Naive thymus-derived CD4-positive, alpha-beta T cell (primary cell): ENCODE measurements around the gene STK40. TPM values are rescaled to one million over a fixed set of nuclear protein-coding genes. Genes with fewer than 3 reads are reported as not detected.

Experiments
- ATAC-seq: fragments of 150-1000 bp; cut with Tn5 transposase; 2 replicates; pipeline ENCODE4 v1.10.0; 2021; ENCODE audit warnings: mild to moderate bottlenecking, moderate library complexity
- CTCF ChIA-PET: fragments of 350-600 bp; sonication (Branson Sonifier 250); formaldehyde crosslinking; loops from one replicate; lab custom pipeline; 2021; ENCODE audit warnings: antibody characterized with exemption; lab: Charles Lee
- POLR2A ChIA-PET: fragments of 350-600 bp; sonication (Branson Sonifier 250); formaldehyde crosslinking; loops from one replicate; lab custom pipeline; 2021; ENCODE audit warnings: antibody characterized with exemption, inconsistent platforms; lab: Charles Lee
- DNase-seq, 9 donors: peaks; one replicate each; pipeline versions ENCODE4 v3.0.0 to v3.0.0-alpha.2; 2020 to 2022; ENCODE audit warnings: mixed read lengths in 1 of 9
- H3K27ac ChIP-seq: one replicate; pipeline ENCODE4 v1.7.0; 2013; ENCODE audit warnings: mild to moderate bottlenecking, low read depth, low read length, moderate library complexity
- H3K27me3 ChIP-seq, 2 donors: one replicate each; pipeline ENCODE4 v1.7.0; 2013; ENCODE audit warnings: low read length in 2 of 2, mild to moderate bottlenecking in 2 of 2, moderate library complexity in 2 of 2; ENCODE audit not compliant: control insufficient read depth in 2 of 2, insufficient read depth in 2 of 2
- H3K36me3 ChIP-seq, 3 experiments: 1 replicate in 2 of 3; 2 replicates in 1 of 3; pipeline ENCODE4 v1.7.0; 2013; ENCODE audit warnings: low read length in 3 of 3, mild to moderate bottlenecking in 3 of 3, moderate library complexity in 1 of 3; ENCODE audit not compliant: insufficient read depth in 3 of 3, control insufficient read depth in 2 of 3
- H3K4me1 ChIP-seq, 2 donors: one replicate each; pipeline ENCODE4 v1.7.0; 2013; ENCODE audit warnings: low read length in 2 of 2, mild to moderate bottlenecking in 2 of 2, moderate library complexity in 1 of 2; ENCODE audit not compliant: control insufficient read depth in 2 of 2, insufficient read depth in 2 of 2
- H3K4me3 ChIP-seq: 2 replicates; pipeline ENCODE4 v1.7.0; 2013; ENCODE audit warnings: mild to moderate bottlenecking, low read length
- H3K9me3 ChIP-seq, 3 experiments: 1 replicate in 2 of 3; 2 replicates in 1 of 3; pipeline ENCODE4 v1.7.0; 2013; ENCODE audit warnings: low read length in 3 of 3; ENCODE audit not compliant: control insufficient read depth in 2 of 3
- H3K27ac Mint-ChIP-seq, 9 donors: one replicate each; pipeline ENCODE4 v1.8.0; 2020 to 2022; ENCODE audit warnings: mixed read lengths in 9 of 9, mild to moderate bottlenecking in 8 of 9, moderate library complexity in 5 of 9, inconsistent platforms in 2 of 9
- H3K27me3 Mint-ChIP-seq, 5 donors: one replicate each; pipeline ENCODE4 v1.8.0; 2021 to 2022; ENCODE audit warnings: mixed read lengths in 5 of 5, mild to moderate bottlenecking in 1 of 5
- H3K36me3 Mint-ChIP-seq, 5 donors: one replicate each; pipeline ENCODE4 v1.8.0; 2020 to 2022; ENCODE audit warnings: mixed read lengths in 5 of 5, mild to moderate bottlenecking in 3 of 5, inconsistent platforms in 1 of 5
- H3K4me1 Mint-ChIP-seq, 7 donors: one replicate each; pipeline ENCODE4 v1.8.0; 2020 to 2022; ENCODE audit warnings: mixed read lengths in 7 of 7, mild to moderate bottlenecking in 3 of 7, inconsistent platforms in 1 of 7
- H3K4me3 Mint-ChIP-seq, 10 donors: one replicate each; pipeline ENCODE4 v1.8.0; 2020 to 2022; ENCODE audit warnings: mild to moderate bottlenecking in 10 of 10, mixed read lengths in 10 of 10, moderate library complexity in 6 of 10, inconsistent platforms in 2 of 10
- H3K9me3 Mint-ChIP-seq, 11 donors: one replicate each; pipeline ENCODE4 v1.8.0; 2020 to 2022; ENCODE audit warnings: mixed read lengths in 11 of 11, mild to moderate bottlenecking in 4 of 11, inconsistent platforms in 1 of 11, moderate library complexity in 1 of 11
- intact Hi-C, 2 donors: fragments of 100-400 bp; cut with micrococcal nuclease; formaldehyde crosslinking; loops; one replicate each; pipeline ENCODE4 v1.15.1; 2023
- polyA plus RNA-seq, 2 donors: library from polyadenylated mRNA; unstranded; fragments of 300-500 nt; fragmentation: Illumina TruSeq; gene quantifications; one replicate each; pipeline ENCODE4 v1.2.3, GENCODE V29; 2021
- total RNA-seq, 6 experiments: library from RNA in 5 of 6; stranded (reverse) in 5 of 6; gene quantifications; 1 replicate in 5 of 6; 2 replicates in 1 of 6; pipeline ENCODE4 v1.2.3 and lab custom pipeline; 2021 to 2026

The STK40 gene
- 10 to 100 TPM; 27.6 to 56.8 (median 48.2) TPM for total RNA-seq
- polyA plus RNA-seq: 10 to 100 TPM; 28.0 to 43.1 TPM
- total RNA-seq (lab: John Stamatoyannopoulos, UW): 48.2 reads per million, percentile 70 among the genes with 10 or more reads in this experiment

GRCh38 chr1:36385410-36386264 is at the start of gene STK40:
Gene STK40, minus strand, starts transcription at chr1:36385924. Its CDS starts 24,592 bp downstream, at chr1:36361332.
- H3K27me3 Mint-ChIP-seq: no peaks in the 10 kb centered on the region
- ChIA-PET POLR2A (interaction anchor here (0.7 to 4.0 kb wide), 12 partner anchors 8 to 225 kb away, joined by 3 to 37 read pairs (median 4); partner anchors contain the start of genes LSM10 and MRPS15), CTCF (interaction anchor here (1.0 to 5.6 kb wide), 11 partner anchors 12 to 43 kb away, joined by 3 to 48 read pairs (median 6); partner anchors contain the start of gene LSM10)
- peak within 1 kb of the TSS; percentile 97 for H3K27ac ChIP-seq
- DNase-seq: peak; percentile 83 to 99 (median 96)
- H3K27me3 ChIP-seq: no peaks in the 10 kb centered on the region
- H3K4me3 ChIP-seq: peak within 1 kb of the TSS; percentile 96
- H3K27ac Mint-ChIP-seq: peak within 1 kb of the TSS; percentile 95 to 99 (median 97)
- intact Hi-C loops: loop anchor here (1.0 to 5.0 kb wide), 16 partner anchors 12 to 236 kb away; partner anchors contain the start of genes LSM10 (in 2 of the 2), MRPS15 (in 2 of the 2), THRAP3 (in 2 of the 2) and TRAPPC3 (in 2 of the 2)
- peaks cover 26 to 29% of the 10 kb centered on the region in 2 donors for H3K4me1 ChIP-seq
- peaks cover 0 to 23% (median 0%) of the 10 kb centered on the region in 3 experiments for H3K36me3 ChIP-seq
- no peaks in the 10 kb centered on the region for H3K9me3 ChIP-seq
- H3K4me3 Mint-ChIP-seq: peak within 1 kb of the TSS; percentile 85 to 95 (median 93)
- ATAC-seq: peak; percentile 92
- peaks cover 52 to 67% (median 57%) of the 10 kb centered on the region in 7 donors for H3K4me1 Mint-ChIP-seq
- peaks cover 0 to 17% (median 3%) of the 10 kb centered on the region in 5 donors for H3K36me3 Mint-ChIP-seq
- H3K9me3 Mint-ChIP-seq: peaks cover 0 to 2% (median 0%) of the 10 kb centered on the region in 11 donors

- Mint-ChIP-seq H3K27ac (peak overlapping the region in 1 of 9 donors; percentile 52), H3K4me3 (no peak overlapping the region), H3K4me1 (no peaks in the 10 kb centered on the region), H3K9me3 (no peaks in the 10 kb centered on the region), H3K36me3 (peaks cover 0 to 6% (median 0%) of the 10 kb centered on the region in 5 donors), H3K27me3 (peaks cover 0 to 5% (median 0%) of the 10 kb centered on the region in 5 donors)
- intact Hi-C loops: no loop called here
- Histone ChIP-seq H3K36me3 (no peaks in the 10 kb centered on the region), H3K4me3 (no peak overlapping the region), H3K4me1 (no peaks in the 10 kb centered on the region), H3K27me3 (no peaks in the 10 kb centered on the region), H3K9me3 (no peaks in the 10 kb centered on the region), H3K27ac (no peak overlapping the region)
- ATAC-seq (no peak), DNase-seq (no peak)
- ChIA-PET CTCF (no interaction called here), POLR2A (no interaction called here)
These were observed 47.4 kb upstream of the STK40 start for GRCh38 chr1:36433102-36433501.

- ATAC-seq (no peak), DNase-seq (no peak)
- Mint-ChIP-seq H3K27me3 (peaks cover 0 to 5% (median 0%) of the 10 kb centered on the region in 5 donors), H3K4me3 (no peak overlapping the region), H3K4me1 (no peaks in the 10 kb centered on the region), H3K27ac (no peak overlapping the region), H3K36me3 (peaks cover 0 to 6% (median 0%) of the 10 kb centered on the region in 5 donors), H3K9me3 (no peaks in the 10 kb centered on the region)
- POLR2A ChIA-PET: no interaction called here
- no peak overlapping the region for H3K4me3 ChIP-seq
- no peaks in the 10 kb centered on the region for H3K4me1 ChIP-seq
- no peak overlapping the region for H3K27ac ChIP-seq
- no peaks in the 10 kb centered on the region for H3K9me3 ChIP-seq
- no peaks in the 10 kb centered on the region for H3K27me3 ChIP-seq
- CTCF ChIA-PET: no interaction called here
- intact Hi-C loops: no loop called here
- no peaks in the 10 kb centered on the region for H3K36me3 ChIP-seq
These were observed 46.9 kb upstream of the STK40 start for GRCh38 chr1:36432616-36433015.

- Histone ChIP-seq H3K4me1 (peaks cover 2 to 5% of the 10 kb centered on the region in 2 donors), H3K9me3 (no peaks in the 10 kb centered on the region), H3K36me3 (no peaks in the 10 kb centered on the region), H3K27ac (no peak overlapping the region), H3K4me3 (no peak overlapping the region), H3K27me3 (no peaks in the 10 kb centered on the region)
- Mint-ChIP-seq H3K4me3 (peak overlapping the region in 1 of 10 donors; percentile 2), H3K4me1 (peaks cover 5 to 9% (median 8%) of the 10 kb centered on the region in 7 donors), H3K27ac (peak overlapping the region in 1 of 9 donors; percentile 28), H3K27me3 (no peaks in the 10 kb centered on the region), H3K9me3 (peaks cover 0 to 1% (median 0%) of the 10 kb centered on the region in 11 donors), H3K36me3 (no peaks in the 10 kb centered on the region)
- CTCF ChIA-PET: interaction anchor here (1.0 kb wide), 1 partner anchor 83 kb away, joined by 3 read pairs; no protein-coding TSS in a partner anchor
- intact Hi-C loops: no loop called here
- no peak for DNase-seq
- POLR2A ChIA-PET: no interaction called here
- ATAC-seq: no peak
These were observed 40.1 kb upstream of the STK40 start for GRCh38 chr1:36425791-36426190.

GRCh38 chr1:36421649-36422048 is 35.9 kb upstream of the STK40 start:
- H3K27ac ChIP-seq: peak overlapping the region; percentile 65

GRCh38 chr1:36420836-36421317 is 35.2 kb upstream of the STK40 start:
- Histone ChIP-seq H3K27me3 (no peaks in the 10 kb centered on the region), H3K27ac (peak overlapping the region; percentile 65), H3K9me3 (no peaks in the 10 kb centered on the region), H3K4me1 (peaks cover 10 to 19% of the 10 kb centered on the region in 2 donors), H3K4me3 (peak overlapping the region; percentile 17), H3K36me3 (no peaks in the 10 kb centered on the region)
- Mint-ChIP-seq H3K4me3 (peak overlapping the region; percentile 64 to 85 (median 77)), H3K4me1 (peaks cover 11 to 37% (median 33%) of the 10 kb centered on the region in 7 donors), H3K27me3 (no peaks in the 10 kb centered on the region), H3K36me3 (no peaks in the 10 kb centered on the region), H3K27ac (peak overlapping the region; percentile 74 to 98 (median 93)), H3K9me3 (peaks cover 0 to 1% (median 0%) of the 10 kb centered on the region in 11 donors)
- ATAC-seq (peak; percentile 100), DNase-seq (peak; percentile 80 to 92 (median 89))
- intact Hi-C loops: loop anchor here (1.0 to 2.0 kb wide), 11 partner anchors 24 to 322 kb away; partner anchors contain the start of genes TRAPPC3 (in 2 of the 2), LSM10 (in 1 of the 2) and SH3D21 (in 1 of the 2)
- ChIA-PET POLR2A (interaction anchor here (1.4 kb wide), 1 partner anchor 78 kb away, joined by 3 read pairs; no protein-coding TSS in a partner anchor), CTCF (interaction anchor here (0.8 to 4.6 kb wide), 7 partner anchors 15 to 135 kb away, joined by 3 to 63 read pairs (median 11); no protein-coding TSS in a partner anchor)

More at GRCh38 chr1:36421649-36422048, 35.9 kb upstream of the STK40 start:
- ATAC-seq: no peak
- Mint-ChIP-seq H3K27me3 (no peaks in the 10 kb centered on the region), H3K36me3 (no peaks in the 10 kb centered on the region), H3K9me3 (peaks cover 0 to 1% (median 0%) of the 10 kb centered on the region in 11 donors), H3K4me3 (peak overlapping the region in 2 of 10 donors; percentile 73 to 85), H3K4me1 (peaks cover 11 to 37% (median 33%) of the 10 kb centered on the region in 7 donors), H3K27ac (peak overlapping the region in 8 of 9 donors; percentile 86 to 98 (median 94))
- Histone ChIP-seq H3K4me3 (no peak overlapping the region), H3K36me3 (no peaks in the 10 kb centered on the region), H3K27me3 (no peaks in the 10 kb centered on the region), H3K4me1 (peaks cover 10 to 19% of the 10 kb centered on the region in 2 donors), H3K9me3 (no peaks in the 10 kb centered on the region)
- no peak for DNase-seq
- CTCF ChIA-PET: interaction anchor here (0.6 to 4.6 kb wide), 7 partner anchors 35 to 231 kb away, joined by 3 to 63 read pairs (median 5); no protein-coding TSS in a partner anchor
- intact Hi-C loops: loop anchor here (1.0 to 2.0 kb wide), 4 partner anchors 53 to 323 kb away; no protein-coding TSS in a partner anchor
- POLR2A ChIA-PET: interaction anchor here (1.4 kb wide), 1 partner anchor 79 kb away, joined by 3 read pairs; no protein-coding TSS in a partner anchor
